Measurements from ENCODE around the gene ZNF682.
"Not testable (repeated sequence)": the region's sequence is repeated elsewhere in the genome, so short reads cannot be mapped to it uniquely, and the experiment has no call there.

- peak in 1 of 4 donors; percentile 10 for TF ChIP-seq EP300 (IDR thresholded peaks at IDR 0.05)
- not testable (repeated sequence) for TF ChIP-seq CTCF (IDR thresholded peaks at IDR 0.05)
These were observed 43.0 kb upstream of the ZNF682 start for GRCh38 chr19:20082232-20082833.

Measured in upper lobe of left lung (tissue), 4 donors.